Dermis microvascular lymphatic vessel endothelial cell (primary cell): ENCODE measurements around the gene CYP17A1. TPM values are rescaled to one million over a fixed set of nuclear protein-coding genes. Genes with fewer than 3 reads are reported as not detected.
"Not testable (repeated sequence)": the region's sequence is repeated elsewhere in the genome, so short reads cannot be mapped to it uniquely, and the experiment has no call there.

Source experiments
- DNase-seq, 2 donors: peaks; one replicate each; pipeline versions ENCODE4 v3.0.0 to v3.0.0-alpha.2; 2010; ENCODE audit warnings: low read depth in 2 of 2
- total RNA-seq: library from RNA; depleted of rRNA; stranded (reverse); fragments of >200 nt; gene quantifications from 2 replicates; pipeline ENCODE4 v1.2.1, GENCODE V29; 2014

Gene CYP17A1
- total RNA-seq, 1 donor from 2014 or later: not detected

- DNase-seq: not testable (repeated sequence)
These were observed 1.2 kb upstream of the CYP17A1 start for GRCh38 chr10:102838276-102838927.

GRCh38 chr10:102835007-102835482 is 2.2 kb downstream of the CYP17A1 start:
- peak; percentile 63 to 80 for DNase-seq

- no peak for DNase-seq
These were observed 3.1 kb downstream of the CYP17A1 start for GRCh38 chr10:102834143-102834542.

GRCh38 chr10:102832987-102833386 is 4.2 kb downstream of the CYP17A1 start:
- DNase-seq: no peak

GRCh38 chr10:102832248-102832647 is 5.0 kb downstream of the CYP17A1 start:
- no peak for DNase-seq

- no peak for DNase-seq
These were observed 5.7 kb downstream of the CYP17A1 start for GRCh38 chr10:102831322-102832071.

GRCh38 chr10:102827597-102827975 is 9.6 kb downstream of the CYP17A1 start:
- DNase-seq: no peak

- no peak for DNase-seq
These were observed 10.9 kb downstream of the CYP17A1 start for GRCh38 chr10:102826148-102826796.

GRCh38 chr10:102824664-102825063 is 12.5 kb downstream of the CYP17A1 start:
- no peak for DNase-seq

GRCh38 chr10:102822222-102822621 is 15.0 kb downstream of the CYP17A1 start:
- DNase-seq: no peak

- not testable (repeated sequence) for DNase-seq
These were observed 17.2 kb downstream of the CYP17A1 start for GRCh38 chr10:102820008-102820407.

- DNase-seq: no peak
These were observed 18.2 kb downstream of the CYP17A1 start for GRCh38 chr10:102819054-102819453.

GRCh38 chr10:102817175-102817574 is 20.0 kb downstream of the CYP17A1 start:
- no peak for DNase-seq

GRCh38 chr10:102815790-102816549 is 21.2 kb downstream of the CYP17A1 start:
- DNase-seq: peak in 1 of 2 donors; percentile 87

GRCh38 chr10:102814873-102815661 is 22.1 kb downstream of the CYP17A1 start:
- peak in 1 of 2 donors; percentile 85 for DNase-seq

- peak; percentile 78 to 97 for DNase-seq
These were observed 22.8 kb downstream of the CYP17A1 start for GRCh38 chr10:102814453-102814871.

GRCh38 chr10:102813734-102814452 is 23.3 kb downstream of the CYP17A1 start:
- no peak for DNase-seq

GRCh38 chr10:102813017-102813541 is 24.1 kb downstream of the CYP17A1 start:
- DNase-seq: no peak

GRCh38 chr10:102812231-102812876 is 24.9 kb downstream of the CYP17A1 start:
- no peak for DNase-seq
